Measurements from ENCODE around the gene COPS8. TPM values are rescaled to one million over a fixed set of nuclear protein-coding genes. Genes with fewer than 3 reads are reported as not detected.

COPS8 gene
- total RNA-seq, 1 donor from 2014 or later = 48.1 TPM

- no peak for DNase-seq (ENCODE audit: low spot score)
Observed at GRCh38 chr2:237130562-237131421, 45.1 kb downstream of the COPS8 start.

DNA sequence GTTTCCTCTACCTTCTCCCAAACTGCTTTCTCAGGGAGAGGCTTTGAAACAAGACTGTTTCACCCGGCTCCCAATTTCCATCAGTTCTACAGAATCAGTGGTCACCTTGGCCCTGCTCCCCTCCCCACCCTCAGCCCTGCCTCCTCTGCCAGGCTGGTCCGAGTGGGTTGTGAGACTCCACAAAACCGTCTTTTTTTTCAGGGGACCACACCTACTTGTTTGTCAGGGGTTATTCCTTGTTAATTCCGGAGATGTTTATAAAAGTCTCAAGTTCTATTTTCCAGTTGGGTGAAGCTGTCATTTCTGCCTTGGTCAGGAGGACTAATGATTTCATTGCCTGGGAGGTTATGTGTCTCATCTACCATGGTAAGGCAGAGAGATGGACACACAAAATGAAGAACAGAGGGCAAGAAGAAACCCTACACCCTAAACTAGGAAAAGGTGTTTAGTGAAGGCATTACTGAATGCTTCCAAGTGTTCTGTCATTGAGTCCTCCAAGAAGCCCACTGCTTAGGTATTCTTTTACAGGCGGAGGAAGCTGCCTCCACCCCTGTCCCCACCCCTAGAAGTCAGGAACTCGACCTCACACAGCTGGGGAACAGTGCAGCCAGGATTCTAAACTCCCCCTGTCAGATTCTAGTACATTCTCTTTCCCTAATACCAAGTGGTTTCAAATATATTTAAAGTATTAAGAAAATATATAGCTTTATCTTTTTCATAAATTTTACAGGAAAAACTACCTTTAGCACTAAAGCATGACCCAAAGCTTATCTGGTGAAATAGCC is 46.3 kb downstream of the COPS8 start:
- no peak for DNase-seq (ENCODE audit: low spot score)

DNA sequence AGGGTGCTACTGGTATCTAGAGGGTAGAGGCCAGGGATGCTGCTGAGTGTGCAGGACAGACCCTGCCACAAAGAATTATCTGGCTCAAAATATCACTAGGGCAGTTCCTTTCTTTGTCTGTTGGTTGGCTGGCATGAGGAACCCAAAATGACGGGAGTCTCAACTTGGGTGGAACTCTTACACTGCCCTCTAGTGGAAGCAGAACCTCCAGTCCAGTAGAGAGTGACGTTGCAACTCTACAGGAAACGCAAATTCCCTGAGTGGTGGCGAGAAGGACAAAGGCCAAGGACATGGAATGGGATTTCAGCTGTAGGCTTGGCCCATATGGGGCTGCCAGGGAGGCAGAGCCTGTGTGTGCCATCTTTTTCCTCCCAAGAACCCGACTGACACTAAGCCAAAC is 47.1 kb downstream of the COPS8 start:
- no peak for DNase-seq (ENCODE audit: low spot score)

DNA sequence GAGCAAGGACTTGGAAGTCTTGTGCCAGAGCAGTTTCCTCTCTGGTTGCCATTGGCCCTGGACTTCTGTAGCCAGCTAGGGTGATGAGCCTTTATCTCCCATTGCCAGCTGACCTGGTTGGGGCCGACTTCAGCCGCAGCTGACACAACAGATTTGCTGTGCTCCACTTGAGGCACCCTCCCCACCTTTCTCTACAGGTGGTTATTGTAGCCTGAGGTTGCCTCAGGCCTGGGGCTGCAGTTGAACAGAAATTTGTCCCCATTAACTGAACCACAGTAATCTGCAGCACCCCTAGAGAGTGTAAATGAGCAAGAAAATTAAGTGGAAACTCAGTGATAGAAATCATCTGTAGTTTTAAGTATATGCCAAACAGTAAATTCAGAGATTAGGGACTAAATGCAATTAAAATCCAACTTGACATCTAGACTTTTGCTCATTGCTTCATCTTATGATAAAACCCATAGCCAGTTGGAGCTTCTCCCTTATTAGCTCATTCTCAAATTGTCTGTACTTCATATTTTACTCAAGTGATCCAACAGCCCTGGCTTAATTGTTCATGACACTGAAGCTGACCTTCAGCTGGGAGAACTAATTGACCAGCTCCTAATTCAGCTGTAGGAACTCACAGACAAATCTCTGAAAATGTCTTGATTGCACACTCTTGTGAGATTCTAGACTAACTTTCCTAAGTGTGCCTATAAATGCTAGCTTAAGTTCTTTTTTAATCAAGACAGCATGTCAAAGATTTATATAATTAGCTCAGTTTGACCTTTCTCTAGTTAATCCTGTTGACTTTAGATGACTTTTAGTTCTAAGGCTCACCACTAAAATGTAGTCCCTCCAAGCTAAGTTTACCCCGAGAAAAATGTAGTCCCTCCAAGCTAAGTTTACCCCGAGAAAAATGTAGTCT is 48.9 kb downstream of the COPS8 start:
- DNase-seq (ENCODE audit: low spot score) = no peak

GRCh38 chr2:237136824-237137223 is 51.1 kb downstream of the COPS8 start:
- no peak for DNase-seq (ENCODE audit: low spot score)

DNA sequence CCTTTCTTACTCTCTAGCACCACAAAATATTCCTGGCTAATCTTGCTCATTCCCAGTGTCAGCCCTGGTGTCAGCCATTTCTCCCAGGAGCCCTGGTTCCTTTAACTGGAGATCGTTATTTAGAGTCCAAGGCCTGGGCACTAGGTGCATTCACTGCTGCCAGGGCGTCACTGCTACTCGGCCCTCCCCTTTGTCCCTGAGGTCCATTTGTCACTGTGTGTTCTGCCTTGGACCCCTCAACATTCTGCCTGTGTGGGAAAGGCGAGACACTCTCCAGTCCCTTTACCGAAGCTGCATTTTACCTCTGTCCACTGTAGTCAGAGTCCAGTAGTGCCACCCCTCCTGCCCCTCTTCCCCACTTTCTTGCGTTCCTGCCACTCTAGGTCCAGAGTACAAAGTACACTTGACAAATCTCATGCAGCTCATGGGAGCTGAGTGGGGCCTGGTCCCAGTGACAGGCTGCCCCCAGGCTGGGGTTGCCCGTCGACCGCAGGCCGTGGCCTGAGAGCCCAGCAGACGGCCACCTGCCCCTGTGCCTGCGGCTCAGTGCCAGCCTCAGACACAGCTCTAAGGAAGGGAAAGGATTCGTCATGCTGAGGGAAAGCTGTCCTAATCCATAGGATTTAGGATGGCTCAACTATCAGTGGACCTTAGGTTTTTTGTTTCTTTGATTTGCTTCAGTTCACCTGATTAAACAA is 52.1 kb downstream of the COPS8 start:
- DNase-seq (ENCODE audit: low spot score) = no peak

DNA sequence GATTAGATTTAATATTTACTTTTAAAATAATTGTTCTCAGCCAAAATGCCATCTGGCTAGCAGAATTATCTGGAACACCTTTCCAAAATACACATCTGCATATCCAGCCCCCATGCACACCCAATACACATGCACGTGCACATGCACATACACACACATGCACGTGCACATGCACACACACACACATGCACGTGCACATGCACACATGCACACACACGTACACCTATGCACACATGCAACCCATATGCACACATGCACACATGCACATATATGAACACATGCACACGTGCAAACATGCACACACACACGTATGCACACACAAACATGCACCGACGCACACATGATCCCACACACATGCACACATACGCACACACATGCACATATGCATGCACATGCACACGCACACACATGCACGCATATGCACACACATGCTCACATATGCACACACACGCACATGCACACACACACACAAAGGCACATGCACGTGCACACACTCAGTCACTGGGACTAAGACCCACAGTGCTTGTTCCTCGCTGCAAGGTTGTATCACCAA is 53.5 kb downstream of the COPS8 start:
- no peak for DNase-seq (ENCODE audit: low spot score)

DNA sequence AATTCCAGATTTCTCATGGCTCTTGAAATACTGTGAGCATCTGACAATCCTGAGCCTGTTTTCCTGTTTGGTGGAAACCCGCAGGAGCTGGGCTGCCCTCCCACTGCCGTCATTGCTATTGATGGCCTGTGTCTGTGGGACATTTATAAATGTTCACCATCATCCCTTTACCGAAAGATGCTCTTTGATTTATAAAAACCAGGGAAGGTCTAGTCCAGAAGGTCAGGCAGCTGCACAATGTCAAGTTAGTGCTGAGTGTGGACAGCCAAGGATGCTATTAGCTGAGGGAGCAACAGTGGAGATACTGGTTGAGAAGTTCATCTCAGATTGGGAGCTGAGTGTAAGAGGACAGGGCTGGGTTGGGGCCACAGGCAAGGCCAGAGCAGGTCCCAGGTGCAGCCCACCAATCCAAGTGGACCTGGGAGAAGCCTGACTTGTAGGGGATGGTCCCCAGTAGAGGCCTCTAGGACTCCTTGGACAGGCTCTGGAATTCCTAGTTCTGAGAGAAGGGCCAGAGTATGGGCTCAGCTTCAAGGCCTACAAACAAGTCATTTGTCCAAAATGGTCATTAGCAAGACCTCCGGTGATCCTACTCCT is 55.1 kb downstream of the COPS8 start:
- peak; percentile 30 for DNase-seq (ENCODE audit: low spot score)

DNA sequence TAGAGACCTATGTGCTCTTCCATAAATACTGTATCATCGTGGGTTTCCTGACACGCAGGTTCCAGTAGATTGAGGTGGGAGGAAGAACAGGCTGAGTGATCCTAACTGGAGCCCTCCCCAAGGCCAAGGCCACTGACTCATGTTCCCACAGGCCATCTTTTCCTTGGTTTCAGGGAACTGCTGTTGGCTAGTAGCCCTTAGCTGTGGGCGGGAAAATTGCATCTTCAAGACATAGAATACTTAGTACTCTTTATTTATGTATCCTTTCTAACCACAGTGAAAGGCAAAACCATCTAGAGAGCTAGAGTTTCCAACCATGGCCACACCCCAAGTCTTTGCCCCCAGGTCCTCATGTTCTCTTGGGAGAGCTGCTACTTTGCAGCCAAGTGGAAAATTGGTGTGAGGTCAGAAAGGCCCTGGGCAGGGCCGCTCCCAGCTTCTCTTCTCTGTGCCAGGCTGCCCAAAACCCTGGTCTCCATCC is 55.9 kb downstream of the COPS8 start:
- DNase-seq (ENCODE audit: low spot score) = no peak

DNA sequence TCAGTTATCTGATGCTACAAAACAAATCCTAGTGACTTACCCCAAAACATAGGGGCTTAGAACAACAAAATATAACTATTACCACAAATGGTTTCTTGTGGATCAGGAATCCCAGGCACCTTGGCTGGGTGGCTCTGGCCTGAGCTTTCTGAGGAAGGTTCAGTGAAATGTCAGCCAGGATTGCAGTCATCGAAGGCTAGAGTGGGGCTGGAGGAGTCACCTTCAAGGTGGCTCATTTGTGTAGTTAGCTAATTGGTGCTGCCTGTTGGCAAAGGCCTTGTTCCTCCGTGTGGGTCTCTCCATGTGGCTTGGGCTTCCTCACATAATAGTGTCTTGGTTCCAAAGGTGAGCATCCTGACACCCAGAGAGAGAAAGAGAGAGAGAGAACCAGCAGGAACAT is 57.4 kb downstream of the COPS8 start:
- DNase-seq (ENCODE audit: low spot score) = no peak

- DNase-seq (ENCODE audit: low spot score) = no peak
Observed at GRCh38 chr2:237143676-237144440, 58.2 kb downstream of the COPS8 start.

GRCh38 chr2:237144516-237144915 is 58.8 kb downstream of the COPS8 start:
- DNase-seq (ENCODE audit: low spot score) = no peak

DNA sequence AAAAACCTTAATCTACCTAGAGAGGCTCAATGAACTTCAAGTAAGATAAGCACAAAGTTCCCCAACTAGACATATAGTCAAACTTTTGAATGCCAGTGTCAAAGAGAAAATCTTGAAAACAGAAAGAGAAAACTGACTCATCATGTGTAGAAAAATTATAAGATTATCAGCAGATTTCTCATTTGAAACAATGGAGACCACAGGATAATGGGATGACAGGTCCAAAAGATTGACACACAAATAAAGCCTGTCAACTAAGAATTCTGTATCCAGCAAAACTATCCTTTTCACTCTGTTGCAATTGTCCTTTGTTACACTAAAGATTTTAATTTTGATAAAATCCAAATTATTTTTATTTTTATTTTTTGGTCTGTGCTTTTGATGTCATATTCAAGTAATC is 61.6 kb downstream of the COPS8 start:
- DNase-seq (ENCODE audit: low spot score) = no peak

GRCh38 chr2:237148624-237149023 is 62.9 kb downstream of the COPS8 start:
- DNase-seq (ENCODE audit: low spot score) = no peak

- no peak for DNase-seq (ENCODE audit: low spot score)
Observed at GRCh38 chr2:237149425-237149824, 63.7 kb downstream of the COPS8 start.
